Memory B cell (primary cell): ENCODE measurements around the gene DLG1.

ENCODE experiments used
- ATAC-seq: fragments of 150-1000 bp; cut with Tn5 transposase; 2 replicates; pipeline ENCODE4 v1.10.0; 2021; ENCODE audit warnings: low read depth, mild to moderate bottlenecking, moderate library complexity
- DNase-seq, 2 donors: peaks; one replicate each; pipeline ENCODE4 v3.0.0; 2022; ENCODE audit warnings: low spot score in 2 of 2
- H3K27ac Mint-ChIP-seq: one replicate; pipeline ENCODE4 v1.8.0; 2022; ENCODE audit warnings: mild to moderate bottlenecking, moderate library complexity, mixed read lengths
- H3K27me3 Mint-ChIP-seq: one replicate; pipeline ENCODE4 v1.8.0; 2022; ENCODE audit warnings: mixed read lengths
- H3K36me3 Mint-ChIP-seq: one replicate; pipeline ENCODE4 v1.8.0; 2022; ENCODE audit warnings: mild to moderate bottlenecking, mixed read lengths
- H3K4me1 Mint-ChIP-seq: one replicate; pipeline ENCODE4 v1.8.0; 2022; ENCODE audit warnings: mixed read lengths
- H3K4me3 Mint-ChIP-seq: one replicate; pipeline ENCODE4 v1.8.0; 2022; ENCODE audit warnings: mild to moderate bottlenecking, moderate library complexity, mixed read lengths
- H3K9me3 Mint-ChIP-seq: one replicate; pipeline ENCODE4 v1.8.0; 2022; ENCODE audit warnings: mixed read lengths

The DLG1 gene

DNA sequence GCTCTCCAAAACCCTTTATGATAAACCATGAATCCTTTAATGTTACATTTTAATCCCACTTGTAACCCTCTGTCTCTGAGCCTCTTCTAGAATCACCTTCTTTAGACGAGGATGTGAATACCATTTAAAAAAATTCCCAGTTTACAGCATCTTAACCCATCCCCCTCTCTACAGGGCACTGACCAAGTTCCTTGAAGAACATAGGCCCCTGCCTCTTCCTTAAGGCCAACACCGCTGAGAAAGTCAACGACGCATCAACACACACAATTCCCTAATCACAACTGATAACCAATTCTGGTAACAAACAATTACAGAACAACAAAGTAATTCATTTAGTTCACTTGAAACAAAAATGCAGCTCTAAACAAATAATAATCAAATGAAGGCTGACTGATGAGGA lies 130.3 kb downstream of the DLG1 start:
- no peak for ATAC-seq
- Mint-ChIP-seq H3K27me3 (no peaks in the 10 kb centered on the region), H3K4me1 (peaks cover 9% of the 10 kb centered on the region), H3K4me3 (no peak overlapping the region), H3K9me3 (peaks cover 2% of the 10 kb centered on the region), H3K27ac (no peak overlapping the region), H3K36me3 (peaks cover 10% of the 10 kb centered on the region)
- no peak for DNase-seq

DNA sequence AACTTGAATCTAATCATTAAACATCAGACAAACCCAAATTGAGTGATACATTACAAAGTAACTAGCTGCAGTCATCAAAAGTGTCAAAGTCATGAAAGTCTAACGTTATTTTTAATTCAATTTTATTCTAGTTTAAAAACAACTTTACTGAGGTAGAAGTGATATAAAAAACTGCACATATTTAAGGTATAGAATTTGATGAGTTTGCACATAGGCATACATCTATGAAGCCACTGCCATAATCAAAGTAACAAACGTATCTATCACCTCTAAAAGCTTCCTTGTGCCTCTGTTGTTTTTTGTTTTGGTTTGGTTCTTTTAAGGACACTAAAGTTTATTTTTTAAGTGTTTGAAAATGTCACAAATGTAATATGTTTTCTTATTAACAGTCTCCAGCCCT lies 130.9 kb downstream of the DLG1 start:
- peaks cover 2% of the 10 kb centered on the region for H3K9me3 Mint-ChIP-seq
- ATAC-seq (no peak), DNase-seq (no peak)
- no peaks in the 10 kb centered on the region for H3K27me3 Mint-ChIP-seq
- no peak overlapping the region for H3K4me3 Mint-ChIP-seq
- peaks cover 11% of the 10 kb centered on the region for H3K4me1 Mint-ChIP-seq
- H3K27ac Mint-ChIP-seq, result no peak overlapping the region
- H3K36me3 Mint-ChIP-seq, result peaks cover 14% of the 10 kb centered on the region

DNA sequence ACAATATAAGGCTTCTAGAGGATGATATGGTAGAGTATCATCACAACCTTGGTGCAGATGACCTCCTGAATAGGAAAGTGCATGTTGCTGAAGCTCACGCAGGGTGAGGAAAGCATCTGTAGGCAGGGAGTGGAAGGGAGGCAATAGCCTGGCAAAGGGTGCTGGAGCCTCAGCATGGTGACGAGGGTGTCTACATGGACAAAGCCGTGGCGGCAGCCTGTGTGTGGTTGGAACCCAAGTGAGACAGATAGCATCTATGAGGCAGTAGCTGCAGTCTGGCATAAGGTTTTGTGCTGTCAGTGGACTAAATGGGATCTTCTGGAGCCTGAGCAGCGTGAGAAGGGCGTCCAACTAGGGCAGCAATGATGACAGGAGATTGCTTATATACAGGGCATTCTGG lies 132.5 kb downstream of the DLG1 start:
- H3K36me3 Mint-ChIP-seq, result peaks cover 14% of the 10 kb centered on the region
- DNase-seq (no peak), ATAC-seq (no peak)
- peaks cover 11% of the 10 kb centered on the region for H3K4me1 Mint-ChIP-seq
- peaks cover 2% of the 10 kb centered on the region for H3K9me3 Mint-ChIP-seq
- no peak overlapping the region for H3K27ac Mint-ChIP-seq
- H3K4me3 Mint-ChIP-seq, result no peak overlapping the region
- H3K27me3 Mint-ChIP-seq, result no peaks in the 10 kb centered on the region

DNA sequence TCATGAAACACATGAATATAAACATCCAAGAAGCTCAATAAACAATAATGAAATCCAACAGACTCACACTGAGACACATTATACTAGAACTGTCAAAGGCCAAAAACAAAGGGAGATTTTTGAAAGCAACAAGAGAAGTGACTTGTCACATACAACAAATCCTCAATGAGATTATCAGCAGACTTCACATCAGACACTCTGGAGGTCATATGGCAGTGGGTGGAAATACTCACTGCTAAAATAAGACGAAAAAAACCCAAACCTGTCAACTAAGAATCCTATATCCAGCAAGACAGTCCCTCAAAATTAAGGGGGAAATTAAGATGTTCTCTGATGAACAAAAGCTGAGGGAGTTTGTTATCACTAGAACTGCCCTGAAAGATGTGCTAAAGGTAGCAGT lies 143.4 kb downstream of the DLG1 start:
- Mint-ChIP-seq H3K4me1 (no peaks in the 10 kb centered on the region), H3K4me3 (no peak overlapping the region), H3K9me3 (peaks cover 18% of the 10 kb centered on the region), H3K36me3 (peaks cover 43% of the 10 kb centered on the region), H3K27ac (no peak overlapping the region), H3K27me3 (no peaks in the 10 kb centered on the region)
- ATAC-seq, result no peak
- DNase-seq, result no peak

DNA sequence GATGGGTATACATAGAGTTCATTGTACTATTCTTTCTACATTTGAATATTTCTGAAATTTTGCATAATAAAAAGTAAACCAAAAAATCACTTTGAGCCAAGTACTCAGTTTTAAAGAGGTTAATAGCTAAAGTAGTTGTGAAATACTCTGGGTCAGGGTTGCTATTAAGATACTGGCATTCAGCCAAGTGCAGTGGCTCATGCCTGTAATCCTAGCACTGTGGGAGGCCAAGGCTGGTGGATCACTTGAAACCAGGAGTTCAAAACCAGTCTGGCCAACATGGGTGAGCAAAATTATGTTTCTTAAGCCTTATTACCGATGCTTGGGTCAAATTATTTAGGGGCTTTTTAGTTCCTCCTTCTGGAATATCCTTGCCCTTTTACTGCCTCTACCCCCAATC lies 146.8 kb downstream of the DLG1 start:
- no peak overlapping the region for H3K27ac Mint-ChIP-seq
- peaks cover 14% of the 10 kb centered on the region for H3K9me3 Mint-ChIP-seq
- ATAC-seq, result no peak
- peaks cover 34% of the 10 kb centered on the region for H3K36me3 Mint-ChIP-seq
- no peaks in the 10 kb centered on the region for H3K27me3 Mint-ChIP-seq
- H3K4me1 Mint-ChIP-seq, result peaks cover 3% of the 10 kb centered on the region
- H3K4me3 Mint-ChIP-seq, result no peak overlapping the region
- DNase-seq, result no peak

DNA sequence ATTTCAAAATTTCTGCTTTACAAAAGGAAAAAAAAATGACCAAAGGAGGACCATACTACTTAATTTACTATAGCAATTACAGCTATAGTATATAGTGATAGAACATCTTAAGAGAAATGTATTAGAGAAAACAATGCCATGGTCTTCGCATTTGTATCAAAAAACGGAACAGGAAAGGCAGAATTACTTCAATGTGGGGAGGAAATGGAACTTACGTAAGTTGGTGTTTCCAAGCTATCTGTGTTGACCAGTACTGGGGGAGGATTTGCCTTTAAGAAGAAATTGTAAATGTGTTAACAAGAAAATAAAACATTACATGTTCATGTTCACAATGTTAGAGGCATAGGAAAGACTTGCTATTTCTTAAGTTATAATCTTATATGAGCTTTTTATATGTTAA lies 148.9 kb downstream of the DLG1 start:
- no peak for DNase-seq

DNA sequence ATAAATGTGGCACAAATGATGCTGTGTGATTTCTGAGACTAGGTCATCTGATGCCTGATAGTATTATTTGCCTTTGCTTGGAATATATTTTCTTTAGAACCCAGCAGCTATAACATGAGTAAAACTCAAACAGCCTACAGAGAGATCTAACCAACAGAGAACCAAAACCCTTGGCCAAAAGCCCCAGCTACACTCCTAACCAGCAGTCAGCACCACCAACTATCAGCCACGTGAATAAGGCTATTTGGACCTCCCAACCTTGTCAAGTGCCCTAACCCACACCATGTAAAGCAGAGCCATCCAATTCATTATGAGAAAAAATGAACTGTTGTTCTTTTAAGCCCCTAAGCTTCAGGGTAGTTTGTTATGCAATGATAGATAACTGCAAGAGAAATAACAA lies 154.2 kb downstream of the DLG1 start:
- peaks cover 24% of the 10 kb centered on the region for H3K36me3 Mint-ChIP-seq
- H3K27ac Mint-ChIP-seq, result no peak overlapping the region
- H3K4me3 Mint-ChIP-seq, result no peak overlapping the region
- no peak for DNase-seq
- no peak for ATAC-seq
- H3K9me3 Mint-ChIP-seq, result peaks cover 2% of the 10 kb centered on the region
- H3K27me3 Mint-ChIP-seq, result no peaks in the 10 kb centered on the region
- H3K4me1 Mint-ChIP-seq, result peaks cover 11% of the 10 kb centered on the region

More for the DNA sequence above, 148.9 kb downstream of the DLG1 start:
- Mint-ChIP-seq H3K9me3 (peaks cover 2% of the 10 kb centered on the region), H3K4me1 (peaks cover 6% of the 10 kb centered on the region), H3K27me3 (no peaks in the 10 kb centered on the region), H3K36me3 (peaks cover 23% of the 10 kb centered on the region), H3K27ac (no peak overlapping the region), H3K4me3 (no peak overlapping the region)
- ATAC-seq, result no peak

DNA sequence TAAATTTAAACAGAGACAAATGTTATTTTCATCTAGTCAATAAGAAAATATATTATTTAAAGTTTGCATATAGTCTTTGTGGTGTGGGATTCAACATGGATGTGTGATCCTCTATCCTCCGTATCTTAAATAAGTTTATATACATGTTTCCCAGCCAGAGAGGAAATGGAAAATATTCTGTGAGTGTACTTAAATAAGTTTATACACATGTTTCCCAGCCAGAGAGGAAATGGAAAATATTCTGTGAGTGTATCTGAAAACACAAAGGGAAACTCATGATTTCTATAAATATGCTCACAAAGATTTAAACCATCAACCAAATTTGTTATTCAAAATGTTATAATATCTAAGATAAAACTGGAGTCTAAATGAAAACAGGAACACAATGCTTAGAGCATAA lies 158.8 kb downstream of the DLG1 start:
- Mint-ChIP-seq H3K27ac (no peak overlapping the region), H3K4me1 (peaks cover 4% of the 10 kb centered on the region), H3K9me3 (peaks cover 9% of the 10 kb centered on the region), H3K27me3 (no peaks in the 10 kb centered on the region), H3K36me3 (peaks cover 37% of the 10 kb centered on the region), H3K4me3 (no peak overlapping the region)
- ATAC-seq (no peak), DNase-seq (no peak)

DNA sequence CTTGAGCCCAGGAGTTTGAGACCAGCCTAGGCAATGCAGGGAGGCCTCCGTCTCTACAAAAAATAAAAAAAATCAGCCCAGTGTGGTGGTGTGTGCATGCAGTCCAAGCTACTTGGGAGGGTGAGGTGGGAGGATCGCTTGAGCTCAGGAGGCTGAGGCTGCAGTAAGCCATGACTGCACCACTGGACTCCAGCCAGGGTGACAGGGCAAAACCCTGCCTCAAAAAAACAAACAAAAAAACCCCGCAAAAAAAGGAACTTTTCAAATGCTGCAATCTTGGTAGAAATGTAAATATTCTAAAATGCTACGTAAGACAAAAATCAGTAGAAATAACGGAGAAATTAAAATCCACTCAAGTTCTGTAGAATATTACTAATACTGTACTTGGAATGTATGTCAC lies 160.7 kb downstream of the DLG1 start:
- Mint-ChIP-seq H3K4me1 (peaks cover 2% of the 10 kb centered on the region), H3K27me3 (no peaks in the 10 kb centered on the region), H3K27ac (no peak overlapping the region), H3K4me3 (no peak overlapping the region), H3K9me3 (peaks cover 9% of the 10 kb centered on the region), H3K36me3 (peaks cover 47% of the 10 kb centered on the region)
- ATAC-seq (no peak), DNase-seq (no peak)

DNA sequence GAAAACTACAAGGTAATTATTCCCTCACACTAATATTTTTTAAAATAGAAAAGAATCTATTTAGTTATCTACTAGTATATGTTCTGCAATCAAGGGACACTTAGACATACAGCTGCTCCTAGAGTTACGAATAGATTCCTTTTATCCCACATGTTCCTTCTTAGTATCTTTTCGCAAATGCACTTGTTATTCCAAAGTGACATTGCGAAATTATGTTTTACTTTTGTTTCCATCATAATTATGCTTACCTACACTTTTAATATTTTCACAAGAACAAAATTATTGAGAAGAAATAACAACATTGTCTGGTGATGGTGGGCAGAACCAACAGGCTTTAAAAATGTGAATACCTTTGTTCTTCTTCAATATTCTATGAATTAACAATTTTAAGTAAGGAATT lies 161.7 kb downstream of the DLG1 start:
- peaks cover 2% of the 10 kb centered on the region for H3K4me1 Mint-ChIP-seq
- no peak overlapping the region for H3K27ac Mint-ChIP-seq
- ATAC-seq (no peak), DNase-seq (no peak)
- peaks cover 51% of the 10 kb centered on the region for H3K36me3 Mint-ChIP-seq
- no peak overlapping the region for H3K4me3 Mint-ChIP-seq
- no peaks in the 10 kb centered on the region for H3K27me3 Mint-ChIP-seq
- peaks cover 9% of the 10 kb centered on the region for H3K9me3 Mint-ChIP-seq

DNA sequence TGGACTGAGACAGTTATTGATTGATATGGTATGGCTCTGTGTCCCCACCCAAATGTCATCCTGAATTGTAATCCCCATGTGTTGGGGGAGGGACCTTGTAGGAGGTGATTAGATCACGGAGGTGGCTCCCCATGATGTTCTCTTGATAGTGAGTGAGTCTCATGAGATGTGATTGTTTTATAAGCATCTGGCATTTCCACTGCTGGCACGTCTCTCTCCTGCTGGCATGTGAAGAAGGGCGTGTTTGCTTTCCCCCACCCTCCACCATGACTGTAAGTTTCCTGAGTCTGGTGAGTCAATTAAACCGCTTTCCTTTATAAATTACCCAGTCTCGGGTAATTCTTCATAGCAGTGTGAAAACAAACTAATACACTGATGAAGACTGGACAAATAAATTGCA lies 163.2 kb downstream of the DLG1 start:
- H3K36me3 Mint-ChIP-seq, result peaks cover 52% of the 10 kb centered on the region

DNA sequence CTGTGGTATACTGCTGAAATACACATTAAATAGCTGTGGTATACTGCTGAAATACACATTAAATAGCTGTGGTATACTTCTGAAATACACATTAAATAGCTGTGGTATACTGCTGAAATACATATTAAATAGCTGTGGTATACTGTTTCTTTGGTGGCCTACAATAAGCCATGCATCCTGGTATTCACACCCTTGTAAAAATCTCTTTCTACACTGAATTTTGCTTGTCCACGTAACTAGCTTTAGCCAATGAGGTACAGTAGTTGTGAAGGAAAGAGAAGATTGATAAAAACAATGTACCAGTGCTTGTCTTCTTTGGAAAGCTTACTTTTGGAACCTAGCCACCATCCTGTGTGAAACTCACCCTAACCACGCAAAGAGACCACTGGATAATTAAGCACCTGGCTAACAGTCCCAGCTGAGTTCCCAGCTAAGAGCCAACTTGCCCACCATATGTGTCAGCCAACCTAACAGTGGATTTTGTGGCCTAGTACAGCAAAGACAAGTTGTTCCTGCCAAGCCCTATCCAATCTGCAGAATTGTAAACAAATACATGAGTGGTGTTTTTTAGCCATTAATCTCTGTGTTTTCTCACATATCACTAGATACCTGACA lies 165.4 kb downstream of the DLG1 start:
- ATAC-seq, result no peak
- Mint-ChIP-seq H3K36me3 (peaks cover 61% of the 10 kb centered on the region), H3K9me3 (peaks cover 9% of the 10 kb centered on the region), H3K4me1 (no peaks in the 10 kb centered on the region), H3K27me3 (no peaks in the 10 kb centered on the region), H3K4me3 (no peak overlapping the region), H3K27ac (no peak overlapping the region)
- DNase-seq, result no peak

More for the DNA sequence above, 163.2 kb downstream of the DLG1 start:
- H3K4me1 Mint-ChIP-seq, result peaks cover 2% of the 10 kb centered on the region
- no peak overlapping the region for H3K27ac Mint-ChIP-seq
- H3K4me3 Mint-ChIP-seq, result no peak overlapping the region
- ATAC-seq, result no peak
- H3K27me3 Mint-ChIP-seq, result no peaks in the 10 kb centered on the region
- DNase-seq, result no peak
- H3K9me3 Mint-ChIP-seq, result peaks cover 9% of the 10 kb centered on the region

DNA sequence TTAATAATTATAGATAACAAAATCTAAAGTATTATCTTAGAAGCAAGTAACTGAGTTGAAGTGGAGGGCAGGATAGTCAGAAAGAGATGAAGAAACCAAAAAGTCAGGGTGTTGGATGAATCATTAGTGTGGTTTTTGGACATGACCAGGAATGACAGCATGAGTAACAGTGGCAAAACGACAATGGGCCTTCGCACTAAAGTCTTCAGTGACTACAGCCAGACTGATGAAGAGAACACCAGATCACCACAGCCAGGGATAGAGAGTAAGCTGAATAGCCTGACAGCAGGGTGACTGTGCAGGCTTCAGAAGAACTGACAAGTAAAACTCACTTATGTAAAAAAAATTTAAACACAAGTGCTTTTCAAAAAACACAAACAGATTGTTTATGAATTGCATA lies 172.8 kb downstream of the DLG1 start:
- ATAC-seq (no peak), DNase-seq (no peak)
- no peak overlapping the region for H3K27ac Mint-ChIP-seq

DNA sequence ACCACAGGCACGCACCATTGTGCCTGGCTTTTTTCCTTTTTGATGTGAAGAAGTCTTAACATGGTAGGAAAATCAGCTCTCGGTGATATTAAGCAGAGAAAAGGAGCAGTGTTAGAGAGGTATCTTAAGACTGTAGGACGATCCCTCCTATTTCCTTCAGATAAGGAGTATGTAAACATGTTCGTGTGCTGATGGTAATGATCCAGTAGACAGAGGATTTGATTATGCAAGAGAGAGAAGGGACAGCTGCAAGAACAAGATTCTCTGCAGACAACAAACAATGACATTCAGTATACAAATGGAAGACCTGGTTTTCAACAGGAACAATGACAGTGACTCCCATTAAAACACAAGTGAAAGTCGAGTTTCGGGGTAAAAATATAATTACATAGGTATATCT lies 173.7 kb downstream of the DLG1 start:
- Mint-ChIP-seq H3K27ac (no peak overlapping the region), H3K4me3 (no peak overlapping the region), H3K4me1 (no peaks in the 10 kb centered on the region), H3K36me3 (peaks cover 36% of the 10 kb centered on the region), H3K9me3 (no peaks in the 10 kb centered on the region), H3K27me3 (no peaks in the 10 kb centered on the region)
- DNase-seq (no peak), ATAC-seq (no peak)

More for the DNA sequence above, 172.8 kb downstream of the DLG1 start:
- Mint-ChIP-seq H3K27me3 (no peaks in the 10 kb centered on the region), H3K36me3 (peaks cover 37% of the 10 kb centered on the region), H3K4me1 (no peaks in the 10 kb centered on the region), H3K9me3 (no peaks in the 10 kb centered on the region), H3K4me3 (no peak overlapping the region)

DNA sequence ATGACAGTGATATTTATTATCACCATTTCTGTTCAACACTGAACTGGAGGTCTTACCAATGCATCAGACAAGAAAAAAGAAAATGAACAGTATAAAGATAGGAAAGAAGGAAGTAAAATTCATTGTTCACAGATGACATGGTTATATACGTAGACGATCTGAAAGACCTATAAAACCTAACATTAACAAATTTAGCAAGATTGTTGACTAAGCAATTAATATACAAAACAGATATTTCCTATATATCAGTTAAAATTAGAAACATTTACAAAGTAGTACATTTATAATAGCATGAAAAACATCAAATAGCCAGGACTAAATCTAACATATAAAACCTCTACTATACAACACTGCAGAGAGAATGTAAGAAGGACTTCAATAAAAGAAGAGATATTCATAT lies 176.0 kb downstream of the DLG1 start:
- peaks cover 22% of the 10 kb centered on the region for H3K36me3 Mint-ChIP-seq
- no peak overlapping the region for H3K27ac Mint-ChIP-seq
- H3K4me1 Mint-ChIP-seq, result no peaks in the 10 kb centered on the region
- ATAC-seq, result no peak
- H3K9me3 Mint-ChIP-seq, result no peaks in the 10 kb centered on the region
- no peaks in the 10 kb centered on the region for H3K27me3 Mint-ChIP-seq
- DNase-seq, result no peak
- H3K4me3 Mint-ChIP-seq, result no peak overlapping the region
